ENCODE measurements around the gene TMED4. TPM values are rescaled to one million over a fixed set of nuclear protein-coding genes. Genes with fewer than 3 reads are reported as not detected.

Gene TMED4
- total and polyA plus RNA-seq, 2 of the 13 experiments (the other 11 are each of a cell fraction or from before 2014, with no cell fraction given) = 81.4 to 109 TPM

- TF ChIP-seq, protein P1, sequence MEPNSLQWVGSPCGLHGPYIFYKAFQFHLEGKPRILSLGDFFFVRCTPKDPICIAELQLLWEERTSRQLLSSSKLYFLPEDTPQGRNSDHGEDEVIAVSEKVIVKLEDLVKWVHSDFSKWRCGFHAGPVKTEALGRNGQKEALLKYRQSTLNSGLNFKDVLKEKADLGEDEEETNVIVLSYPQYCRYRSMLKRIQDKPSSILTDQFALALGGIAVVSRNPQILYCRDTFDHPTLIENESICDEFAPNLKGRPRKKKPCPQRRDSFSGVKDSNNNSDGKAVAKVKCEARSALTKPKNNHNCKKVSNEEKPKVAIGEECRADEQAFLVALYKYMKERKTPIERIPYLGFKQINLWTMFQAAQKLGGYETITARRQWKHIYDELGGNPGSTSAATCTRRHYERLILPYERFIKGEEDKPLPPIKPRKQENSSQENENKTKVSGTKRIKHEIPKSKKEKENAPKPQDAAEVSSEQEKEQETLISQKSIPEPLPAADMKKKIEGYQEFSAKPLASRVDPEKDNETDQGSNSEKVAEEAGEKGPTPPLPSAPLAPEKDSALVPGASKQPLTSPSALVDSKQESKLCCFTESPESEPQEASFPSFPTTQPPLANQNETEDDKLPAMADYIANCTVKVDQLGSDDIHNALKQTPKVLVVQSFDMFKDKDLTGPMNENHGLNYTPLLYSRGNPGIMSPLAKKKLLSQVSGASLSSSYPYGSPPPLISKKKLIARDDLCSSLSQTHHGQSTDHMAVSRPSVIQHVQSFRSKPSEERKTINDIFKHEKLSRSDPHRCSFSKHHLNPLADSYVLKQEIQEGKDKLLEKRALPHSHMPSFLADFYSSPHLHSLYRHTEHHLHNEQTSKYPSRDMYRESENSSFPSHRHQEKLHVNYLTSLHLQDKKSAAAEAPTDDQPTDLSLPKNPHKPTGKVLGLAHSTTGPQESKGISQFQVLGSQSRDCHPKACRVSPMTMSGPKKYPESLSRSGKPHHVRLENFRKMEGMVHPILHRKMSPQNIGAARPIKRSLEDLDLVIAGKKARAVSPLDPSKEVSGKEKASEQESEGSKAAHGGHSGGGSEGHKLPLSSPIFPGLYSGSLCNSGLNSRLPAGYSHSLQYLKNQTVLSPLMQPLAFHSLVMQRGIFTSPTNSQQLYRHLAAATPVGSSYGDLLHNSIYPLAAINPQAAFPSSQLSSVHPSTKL (CRISPR knock-in tag; IDR thresholded peaks at IDR 0.05) = peak; percentile 4; the same call in 1 of the 2 replicates
- TF ChIP-seq SOX13 (IDR thresholded peaks at IDR 0.05) (0 out of 2 replicates have a peak, but pooled peaks have one; percentile 30), SOX13 (CRISPR knock-in tag; conservative IDR thresholded peaks at IDR 0.05 in 1 of 2, IDR thresholded peaks at IDR 0.05 in 1 of 2) (no peak), SKI (IDR thresholded peaks at IDR 0.05; ENCODE audit: partially characterized antibody) (no peak), TRIM24 (CRISPR knock-in tag; IDR thresholded peaks at IDR 0.05) (no peak), CBX5 (CRISPR knock-in tag; IDR thresholded peaks at IDR 0.05; ENCODE audit: borderline replicate concordance) (no peak), HNF4G (IDR thresholded peaks at IDR 0.05; ENCODE audit: borderline replicate concordance, low read depth, low read length) (no peak), HNF4G (CRISPR knock-in tag; IDR thresholded peaks at IDR 0.05; ENCODE audit: borderline replicate concordance, low read depth) (0 out of 2 replicates have a peak, but pooled peaks have one; percentile 10), HMGA1 (CRISPR knock-in tag; conservative IDR thresholded peaks at IDR 0.05) (no peak), HMG20A (CRISPR knock-in tag; IDR thresholded peaks at IDR 0.05; ENCODE audit: borderline replicate concordance) (no peak), MNT (IDR thresholded peaks at IDR 0.05) (peak; percentile 46), ZNF598 (CRISPR knock-in tag; IDR thresholded peaks at IDR 0.05; ENCODE audit: borderline replicate concordance) (no peak), TOE1 (CRISPR knock-in tag; IDR thresholded peaks at IDR 0.05) (no peak), FOXP4 (CRISPR knock-in tag; IDR thresholded peaks at IDR 0.05) (peak; percentile 48; the same call in 1 of the 2 replicates)
- TF ChIP-seq, protein P2, sequence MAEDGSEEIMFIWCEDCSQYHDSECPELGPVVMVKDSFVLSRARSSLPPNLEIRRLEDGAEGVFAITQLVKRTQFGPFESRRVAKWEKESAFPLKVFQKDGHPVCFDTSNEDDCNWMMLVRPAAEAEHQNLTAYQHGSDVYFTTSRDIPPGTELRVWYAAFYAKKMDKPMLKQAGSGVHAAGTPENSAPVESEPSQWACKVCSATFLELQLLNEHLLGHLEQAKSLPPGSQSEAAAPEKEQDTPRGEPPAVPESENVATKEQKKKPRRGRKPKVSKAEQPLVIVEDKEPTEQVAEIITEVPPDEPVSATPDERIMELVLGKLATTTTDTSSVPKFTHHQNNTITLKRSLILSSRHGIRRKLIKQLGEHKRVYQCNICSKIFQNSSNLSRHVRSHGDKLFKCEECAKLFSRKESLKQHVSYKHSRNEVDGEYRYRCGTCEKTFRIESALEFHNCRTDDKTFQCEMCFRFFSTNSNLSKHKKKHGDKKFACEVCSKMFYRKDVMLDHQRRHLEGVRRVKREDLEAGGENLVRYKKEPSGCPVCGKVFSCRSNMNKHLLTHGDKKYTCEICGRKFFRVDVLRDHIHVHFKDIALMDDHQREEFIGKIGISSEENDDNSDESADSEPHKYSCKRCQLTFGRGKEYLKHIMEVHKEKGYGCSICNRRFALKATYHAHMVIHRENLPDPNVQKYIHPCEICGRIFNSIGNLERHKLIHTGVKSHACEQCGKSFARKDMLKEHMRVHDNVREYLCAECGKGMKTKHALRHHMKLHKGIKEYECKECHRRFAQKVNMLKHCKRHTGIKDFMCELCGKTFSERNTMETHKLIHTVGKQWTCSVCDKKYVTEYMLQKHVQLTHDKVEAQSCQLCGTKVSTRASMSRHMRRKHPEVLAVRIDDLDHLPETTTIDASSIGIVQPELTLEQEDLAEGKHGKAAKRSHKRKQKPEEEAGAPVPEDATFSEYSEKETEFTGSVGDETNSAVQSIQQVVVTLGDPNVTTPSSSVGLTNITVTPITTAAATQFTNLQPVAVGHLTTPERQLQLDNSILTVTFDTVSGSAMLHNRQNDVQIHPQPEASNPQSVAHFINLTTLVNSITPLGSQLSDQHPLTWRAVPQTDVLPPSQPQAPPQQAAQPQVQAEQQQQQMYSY (CRISPR knock-in tag; IDR thresholded peaks at IDR 0.05) = no peak
These were observed at the start of gene TMED4 (continued) for GRCh38 chr7:44581879-44582603.
